Measurements from ENCODE around the gene MRE11.

The MRE11 gene

DNA sequence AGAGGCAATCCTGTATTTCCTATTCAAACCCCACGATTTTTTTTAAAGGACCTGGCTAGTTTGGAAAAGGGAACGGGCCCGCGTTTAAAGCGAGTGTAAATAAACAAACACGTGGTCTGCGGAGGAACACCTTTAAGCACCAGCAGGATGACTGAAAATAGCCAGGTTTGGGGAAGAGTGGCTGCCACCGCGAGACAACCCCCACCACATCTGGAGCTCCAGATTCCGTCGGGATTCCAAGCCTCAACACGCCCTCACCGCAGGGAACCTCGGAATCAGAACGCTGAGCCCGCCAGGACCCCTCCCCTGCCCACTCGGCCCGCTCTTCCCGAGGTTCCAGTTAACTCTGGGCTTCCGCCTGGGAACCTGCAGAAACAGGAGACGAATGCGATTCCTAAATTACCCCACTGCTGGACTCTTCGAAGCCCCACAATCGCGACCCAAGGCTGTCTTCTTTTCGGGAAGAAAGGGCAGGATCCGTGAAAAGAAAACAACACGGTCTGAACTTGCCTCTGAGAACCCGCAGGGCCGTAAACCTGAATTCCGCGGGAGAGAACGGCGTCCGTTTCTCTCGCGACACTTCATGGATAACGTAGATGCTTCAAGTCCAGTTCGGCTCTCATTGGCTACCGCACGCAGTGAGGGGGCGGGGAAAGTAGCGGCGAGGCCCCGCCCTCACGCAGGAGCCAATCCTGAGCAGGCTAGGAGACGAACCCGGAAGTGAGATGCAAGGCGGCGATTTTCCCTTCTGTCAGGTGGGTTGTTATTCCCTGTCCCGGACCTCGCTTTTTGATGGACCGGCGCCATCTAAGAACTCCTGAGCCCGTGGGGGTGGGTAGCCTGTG lies at the start of gene MRE11, which contains the start of gene ANKRD49:
Gene MRE11, minus strand, starts transcription at position 564 of the 845 bp plus-strand sequence. CDS start 1,043 bp downstream, outside the sequence.
Gene ANKRD49, plus strand, starts transcription at position 704 of the 845 bp plus-strand sequence. CDS start 2,710 bp downstream, outside the sequence.
- ChIA-PET POLR2A (interaction anchor here (0.6 to 2.3 kb wide), 4 partner anchors 10 to 709 kb away, joined by 3 to 5 read pairs (median 5); partner anchors contain the start of genes FUT4, MED17 and PANX1), CTCF (interaction anchor here (1.5 kb wide), 1 partner anchor 598 kb away, joined by 3 read pairs; no protein-coding TSS in a partner anchor)
- Histone ChIP-seq H3K27ac (ENCODE audit: extremely low read depth, low read depth, low read length) (peak within 1 kb of the TSS; percentile 98), H3K36me3 (ENCODE audit: control insufficient read depth in 2 of 2, insufficient read depth in 1 of 2, low read length in 2 of 2) (peaks cover 10 to 44% of the 10 kb centered on the region in 2 experiments), H3K4me3 (ENCODE audit: low read depth, low read length) (peak within 1 kb of the TSS; percentile 93), H3K9me3 (ENCODE audit: control insufficient read depth, insufficient read depth, low read depth, low read length) (no peaks in the 10 kb centered on the region), H3K4me1 (ENCODE audit: control insufficient read depth, insufficient read depth, low read length) (no peaks in the 10 kb centered on the region)
- TF ChIP-seq ZNF184 (tag by site-specific recombination; IDR thresholded peaks at IDR 0.05): no peak
- TF ChIP-seq, protein P1, sequence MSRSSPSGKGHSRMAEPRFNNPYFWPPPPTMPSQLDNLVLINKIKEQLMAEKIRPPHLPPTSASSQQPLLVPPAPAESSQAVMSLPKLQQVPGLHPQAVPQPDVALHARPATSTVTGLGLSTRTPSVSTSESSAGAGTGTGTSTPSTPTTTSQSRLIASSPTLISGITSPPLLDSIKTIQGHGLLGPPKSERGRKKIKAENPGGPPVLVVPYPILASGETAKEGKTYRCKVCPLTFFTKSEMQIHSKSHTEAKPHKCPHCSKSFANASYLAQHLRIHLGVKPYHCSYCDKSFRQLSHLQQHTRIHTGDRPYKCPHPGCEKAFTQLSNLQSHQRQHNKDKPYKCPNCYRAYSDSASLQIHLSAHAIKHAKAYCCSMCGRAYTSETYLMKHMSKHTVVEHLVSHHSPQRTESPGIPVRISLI (tag by site-specific recombination; IDR thresholded peaks at IDR 0.05): no peak
- no peak for TF ChIP-seq ZNF768 (tag by site-specific recombination; IDR thresholded peaks at IDR 0.05)
- peak; percentile 92 for TF ChIP-seq SP2 (tag by site-specific recombination; IDR thresholded peaks at IDR 0.05)
- no peak for TF ChIP-seq PRDM6 (tag by site-specific recombination; IDR thresholded peaks at IDR 0.05)
- TF ChIP-seq, protein P2, sequence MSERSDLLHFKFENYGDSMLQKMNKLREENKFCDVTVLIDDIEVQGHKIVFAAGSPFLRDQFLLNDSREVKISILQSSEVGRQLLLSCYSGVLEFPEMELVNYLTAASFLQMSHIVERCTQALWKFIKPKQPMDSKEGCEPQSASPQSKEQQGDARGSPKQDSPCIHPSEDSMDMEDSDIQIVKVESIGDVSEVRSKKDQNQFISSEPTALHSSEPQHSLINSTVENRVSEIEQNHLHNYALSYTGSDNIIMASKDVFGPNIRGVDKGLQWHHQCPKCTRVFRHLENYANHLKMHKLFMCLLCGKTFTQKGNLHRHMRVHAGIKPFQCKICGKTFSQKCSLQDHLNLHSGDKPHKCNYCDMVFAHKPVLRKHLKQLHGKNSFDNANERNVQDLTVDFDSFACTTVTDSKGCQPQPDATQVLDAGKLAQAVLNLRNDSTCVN (tag by site-specific recombination; optimal IDR thresholded peaks at IDR 0.05): peak; percentile 35
- TF ChIP-seq, protein P3, sequence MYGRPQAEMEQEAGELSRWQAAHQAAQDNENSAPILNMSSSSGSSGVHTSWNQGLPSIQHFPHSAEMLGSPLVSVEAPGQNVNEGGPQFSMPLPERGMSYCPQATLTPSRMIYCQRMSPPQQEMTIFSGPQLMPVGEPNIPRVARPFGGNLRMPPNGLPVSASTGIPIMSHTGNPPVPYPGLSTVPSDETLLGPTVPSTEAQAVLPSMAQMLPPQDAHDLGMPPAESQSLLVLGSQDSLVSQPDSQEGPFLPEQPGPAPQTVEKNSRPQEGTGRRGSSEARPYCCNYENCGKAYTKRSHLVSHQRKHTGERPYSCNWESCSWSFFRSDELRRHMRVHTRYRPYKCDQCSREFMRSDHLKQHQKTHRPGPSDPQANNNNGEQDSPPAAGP (tag by site-specific recombination; IDR thresholded peaks at IDR 0.05): peak; percentile 33; the same call in 1 of the 2 replicates
- TF ChIP-seq ZNF140 (tag by site-specific recombination; IDR thresholded peaks at IDR 0.05): no peak
- peak; percentile 75 for TF ChIP-seq GFI1B (tag by site-specific recombination; IDR thresholded peaks at IDR 0.05)
- TF ChIP-seq ZNF558 (tag by site-specific recombination; IDR thresholded peaks at IDR 0.05): 0 out of 2 replicates have a peak, but pooled peaks have one; percentile 25
- TF ChIP-seq ZNF692 (tag by site-specific recombination; IDR thresholded peaks at IDR 0.05): 0 out of 2 replicates have a peak, but pooled peaks have one; percentile 40
- TF ChIP-seq, protein P4, sequence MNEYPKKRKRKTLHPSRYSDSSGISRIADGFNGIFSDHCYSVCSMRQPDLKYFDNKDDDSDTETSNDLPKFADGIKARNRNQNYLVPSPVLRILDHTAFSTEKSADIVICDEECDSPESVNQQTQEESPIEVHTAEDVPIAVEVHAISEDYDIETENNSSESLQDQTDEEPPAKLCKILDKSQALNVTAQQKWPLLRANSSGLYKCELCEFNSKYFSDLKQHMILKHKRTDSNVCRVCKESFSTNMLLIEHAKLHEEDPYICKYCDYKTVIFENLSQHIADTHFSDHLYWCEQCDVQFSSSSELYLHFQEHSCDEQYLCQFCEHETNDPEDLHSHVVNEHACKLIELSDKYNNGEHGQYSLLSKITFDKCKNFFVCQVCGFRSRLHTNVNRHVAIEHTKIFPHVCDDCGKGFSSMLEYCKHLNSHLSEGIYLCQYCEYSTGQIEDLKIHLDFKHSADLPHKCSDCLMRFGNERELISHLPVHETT (tag by site-specific recombination; IDR thresholded peaks at IDR 0.05): peak; percentile 36; the same call in 1 of the 2 replicates
- no peak; the same call in 1 of the 2 replicates for TF ChIP-seq ZNF664 (tag by site-specific recombination; IDR thresholded peaks at IDR 0.05)
- peak; percentile 27; the same call in 1 of the 2 replicates for TF ChIP-seq GLIS2 (tag by site-specific recombination; IDR thresholded peaks at IDR 0.05)
- peak; percentile 91 for TF ChIP-seq ZNF341 (tag by site-specific recombination; IDR thresholded peaks at IDR 0.05; ENCODE audit: low read depth)
- TF ChIP-seq ZNF529 (tag by site-specific recombination; IDR thresholded peaks at IDR 0.05; ENCODE audit: insufficient replicate concordance): no peak
- TF ChIP-seq PRDM10 (tag by site-specific recombination; IDR thresholded peaks at IDR 0.05): peak; percentile 21
- TF ChIP-seq ZNF366 (tag by site-specific recombination; conservative IDR thresholded peaks at IDR 0.05): peak; percentile 40; the same call in 1 of the 2 replicates
- TF ChIP-seq ZNF335 (tag by site-specific recombination; conservative IDR thresholded peaks at IDR 0.05): peak; percentile 82
- no peak for TF ChIP-seq FEZF1 (tag by site-specific recombination; IDR thresholded peaks at IDR 0.05)
- 0 out of 2 replicates have a peak, but pooled peaks have one; percentile 13 for TF ChIP-seq KLF10 (tag by site-specific recombination; IDR thresholded peaks at IDR 0.05)
- TF ChIP-seq MZF1 (tag by site-specific recombination; IDR thresholded peaks at IDR 0.05; ENCODE audit: borderline replicate concordance): no peak
- TF ChIP-seq ZNF501 (tag by site-specific recombination; IDR thresholded peaks at IDR 0.05): peak; percentile 50; the same call in 1 of the 2 replicates
- TF ChIP-seq ZNF843 (tag by site-specific recombination; IDR thresholded peaks at IDR 0.05): no peak; the same call in 1 of the 2 replicates
